ACC112 (cell line): ENCODE data around the gene SLC37A3.
"Not testable (repeated sequence)": the region's sequence is repeated elsewhere in the genome, so short reads cannot be mapped to it uniquely, and the experiment has no call there.

Experiments used
- H2AFZ ChIP-seq: fragments of 200-600 bp; sonication (generic); one replicate; pipeline ENCODE4 v1.6.0; 2017; ENCODE audit warnings: antibody characterized with exemption, low read length; ENCODE audit not compliant: unreplicated experiment
- H3K27ac ChIP-seq: fragments of 200-600 bp; sonication (generic); 2 replicates; pipeline ENCODE4 v1.5.1; 2014; ENCODE audit warnings: low read depth, mild to moderate bottlenecking, antibody characterized with exemption, low read length, moderate library complexity
- H3K27me3 ChIP-seq: fragments of 200-600 bp; sonication (generic); 2 replicates; pipeline ENCODE4 v1.6.1; 2014; ENCODE audit warnings: mild to moderate bottlenecking, antibody characterized with exemption, low read length, moderate library complexity, mixed read lengths; ENCODE audit not compliant: insufficient read depth
- H3K36me3 ChIP-seq: fragments of 200-600 bp; sonication (generic); 2 replicates; pipeline ENCODE4 v1.6.1; 2016; ENCODE audit warnings: mild to moderate bottlenecking, antibody characterized with exemption, low read length, moderate library complexity, mixed read lengths; ENCODE audit not compliant: insufficient read depth
- H3K4me1 ChIP-seq: fragments of 200-600 bp; sonication (generic); one replicate; pipeline ENCODE4 v1.6.1; 2016; ENCODE audit warnings: low read length, mixed read lengths; ENCODE audit not compliant: insufficient read depth, unreplicated experiment, control insufficient read depth
- H3K4me3 ChIP-seq: fragments of 200-600 bp; sonication (generic); 2 replicates; pipeline ENCODE4 v1.5.1; 2014; ENCODE audit warnings: mild to moderate bottlenecking, low read depth, low read length
- H3K79me2 ChIP-seq: fragments of 200-600 bp; sonication (generic); one replicate; pipeline ENCODE4 v1.6.0; 2016; ENCODE audit warnings: low read length; ENCODE audit not compliant: control insufficient read depth, unreplicated experiment, insufficient read depth

The SLC37A3 gene

GRCh38 chr7:140423501-140423900 is 25.2 kb upstream of the SLC37A3 start:
- Histone ChIP-seq H3K27ac (no peak overlapping the region), H3K27me3 (no peaks in the 10 kb centered on the region), H3K36me3 (no peaks in the 10 kb centered on the region), H3K79me2 (no peaks in the 10 kb centered on the region), H3K4me3 (no peak overlapping the region), H2AFZ (no peak overlapping the region), H3K4me1 (no peaks in the 10 kb centered on the region)

GRCh38 chr7:140421521-140421920 is 23.2 kb upstream of the SLC37A3 start:
- no peaks in the 10 kb centered on the region for H3K4me1 ChIP-seq
- no peaks in the 10 kb centered on the region for H3K79me2 ChIP-seq
- H3K27me3 ChIP-seq = peaks cover 8% of the 10 kb centered on the region; the same call in 1 of the 2 replicates
- H3K27ac ChIP-seq = no peak overlapping the region
- no peak overlapping the region for H3K4me3 ChIP-seq
- H2AFZ ChIP-seq = no peak overlapping the region
- no peaks in the 10 kb centered on the region for H3K36me3 ChIP-seq

GRCh38 chr7:140418653-140419052 is 20.3 kb upstream of the SLC37A3 start:
- no peak overlapping the region for H2AFZ ChIP-seq
- H3K27ac ChIP-seq = no peak overlapping the region
- H3K4me1 ChIP-seq = no peaks in the 10 kb centered on the region
- H3K36me3 ChIP-seq = no peaks in the 10 kb centered on the region
- H3K4me3 ChIP-seq = no peak overlapping the region
- H3K27me3 ChIP-seq = peaks cover 14% of the 10 kb centered on the region
- H3K79me2 ChIP-seq = no peaks in the 10 kb centered on the region

GRCh38 chr7:140418156-140418472 is 19.8 kb upstream of the SLC37A3 start:
- not testable (repeated sequence) for H3K27ac ChIP-seq, H3K36me3 ChIP-seq, H3K4me3 ChIP-seq, H2AFZ ChIP-seq, H3K79me2 ChIP-seq, H3K4me1 ChIP-seq
- H3K27me3 ChIP-seq = peaks cover 14% of the 10 kb centered on the region

- H3K27ac ChIP-seq = no peak overlapping the region
Observed at GRCh38 chr7:140417456-140418155, 19.3 kb upstream of the SLC37A3 start.

GRCh38 chr7:140416560-140416959 is 18.2 kb upstream of the SLC37A3 start:
- Histone ChIP-seq H3K27ac (no peak overlapping the region), H3K27me3 (peaks cover 14% of the 10 kb centered on the region), H3K79me2 (no peaks in the 10 kb centered on the region), H3K36me3 (no peaks in the 10 kb centered on the region), H3K4me1 (no peaks in the 10 kb centered on the region), H3K4me3 (no peak overlapping the region), H2AFZ (no peak overlapping the region)

More at GRCh38 chr7:140417456-140418155, 19.3 kb upstream of the SLC37A3 start:
- H3K36me3 ChIP-seq = no peaks in the 10 kb centered on the region
- no peaks in the 10 kb centered on the region for H3K79me2 ChIP-seq
- no peaks in the 10 kb centered on the region for H3K4me1 ChIP-seq
- no peak overlapping the region for H2AFZ ChIP-seq
- H3K27me3 ChIP-seq = peaks cover 14% of the 10 kb centered on the region
- no peak overlapping the region for H3K4me3 ChIP-seq

GRCh38 chr7:140415816-140416215 is 17.5 kb upstream of the SLC37A3 start:
- not testable (repeated sequence) for H3K4me3 ChIP-seq, H3K27ac ChIP-seq, H2AFZ ChIP-seq, H3K4me1 ChIP-seq, H3K36me3 ChIP-seq, H3K79me2 ChIP-seq
- peaks cover 14% of the 10 kb centered on the region for H3K27me3 ChIP-seq

GRCh38 chr7:140415361-140415760 is 17.0 kb upstream of the SLC37A3 start:
- H3K36me3 ChIP-seq = no peaks in the 10 kb centered on the region
- no peak overlapping the region for H2AFZ ChIP-seq
- no peak overlapping the region for H3K27ac ChIP-seq
- no peaks in the 10 kb centered on the region for H3K79me2 ChIP-seq
- H3K4me3 ChIP-seq = no peak overlapping the region
- peaks cover 14% of the 10 kb centered on the region for H3K27me3 ChIP-seq
- no peaks in the 10 kb centered on the region for H3K4me1 ChIP-seq

GRCh38 chr7:140404565-140405065 is 6.3 kb upstream of the SLC37A3 start:
- Histone ChIP-seq H3K27ac (no peak overlapping the region), H3K4me1 (no peaks in the 10 kb centered on the region), H3K36me3 (no peaks in the 10 kb centered on the region), H3K27me3 (peaks cover 5% of the 10 kb centered on the region; the same call in 1 of the 2 replicates), H3K4me3 (no peak overlapping the region), H3K79me2 (no peaks in the 10 kb centered on the region), H2AFZ (no peak overlapping the region)

GRCh38 chr7:140403878-140404564 is 5.7 kb upstream of the SLC37A3 start, which contains the start of gene RAB19:
Gene RAB19 (plus strand): TSS chr7:140404058. CDS start chr7:140407647, 3,589 bp downstream.
- no peaks in the 10 kb centered on the region for H3K4me1 ChIP-seq
- no peaks in the 10 kb centered on the region for H3K79me2 ChIP-seq
- peak within 1 kb of the TSS; percentile 20 for H2AFZ ChIP-seq
- H3K27ac ChIP-seq = no peak within 1 kb of the TSS
- H3K36me3 ChIP-seq = no peaks in the 10 kb centered on the region
- peaks cover 5% of the 10 kb centered on the region; the same call in 1 of the 2 replicates for H3K27me3 ChIP-seq
- peak within 1 kb of the TSS; percentile 41; the same call in 1 of the 2 replicates for H3K4me3 ChIP-seq
